Islet precursor cell (in vitro differentiated cells): Measurements from ENCODE around the gene NABP2.
A peak's percentile ranks its signal among the peaks of the same experiment; 100 is the strongest.
"Not testable (repeated sequence)": the region's sequence is repeated elsewhere in the genome, so short reads cannot be mapped to it uniquely, and the experiment has no call there.

ENCODE experiments used
- DNase-seq: peaks from one replicate; pipeline ENCODE4 v3.0.0-alpha.2; 2018

Gene NABP2

DNA sequence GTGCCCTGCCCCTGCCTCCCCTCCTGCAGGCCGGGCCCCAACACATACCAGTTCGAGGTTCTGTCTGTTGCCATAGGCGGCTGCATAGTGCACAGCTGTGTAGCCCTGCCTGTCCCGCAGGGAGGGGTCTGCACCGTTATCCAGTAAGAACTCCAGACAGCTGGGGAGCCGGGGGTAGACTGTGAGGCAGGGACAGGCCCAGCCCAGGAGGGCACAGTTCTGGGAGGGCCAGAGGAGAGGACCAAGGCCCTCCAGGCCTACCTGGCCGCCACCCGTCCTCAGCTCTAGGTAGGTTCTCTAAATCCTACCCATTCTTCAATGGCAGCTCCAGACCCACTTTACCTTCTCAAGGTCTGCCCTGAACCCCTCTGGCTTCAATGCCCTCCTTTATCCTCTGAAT, 24.6 kb downstream of the NABP2 start:
- DNase-seq, result no peak

DNA sequence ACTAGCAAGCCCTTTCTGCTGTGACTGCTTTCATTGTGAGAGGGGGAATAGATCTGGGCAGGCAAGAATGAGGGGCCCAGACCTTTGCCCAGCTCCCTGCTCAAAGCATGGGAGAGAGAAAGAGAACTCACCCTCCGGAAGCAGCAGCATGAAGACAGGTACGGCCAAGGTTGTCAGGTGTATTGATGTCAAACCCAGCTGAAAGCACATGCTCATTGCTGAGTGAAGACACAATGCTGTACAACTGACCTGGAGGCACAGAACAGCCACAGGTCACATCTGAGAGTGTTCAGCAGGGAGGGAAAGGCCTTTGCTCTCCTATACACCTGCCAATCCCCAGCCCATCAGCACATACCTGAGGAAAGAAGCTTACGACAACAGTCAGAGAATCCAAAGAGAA, 28.5 kb downstream of the NABP2 start:
- no peak for DNase-seq

DNA sequence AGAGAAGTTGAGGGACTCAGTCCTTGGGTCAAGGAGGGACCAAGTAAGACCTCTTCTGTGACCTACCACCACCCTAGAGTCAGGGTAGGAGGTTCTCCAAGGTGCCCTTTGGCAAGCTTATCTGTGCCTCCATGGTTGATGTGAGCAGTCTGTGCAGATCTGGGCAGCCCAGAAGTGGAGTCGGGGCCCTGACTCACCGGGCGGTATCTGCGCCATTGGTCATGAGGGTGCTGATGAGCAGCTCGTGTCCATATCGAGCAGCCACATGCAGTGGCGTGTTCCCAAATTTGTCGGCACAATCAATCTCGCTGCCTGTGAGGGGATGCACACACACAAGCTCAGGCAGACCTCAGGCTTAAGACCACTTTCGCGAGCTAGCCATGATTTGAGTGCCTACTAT, 28.9 kb downstream of the NABP2 start:
- DNase-seq, result no peak

DNA sequence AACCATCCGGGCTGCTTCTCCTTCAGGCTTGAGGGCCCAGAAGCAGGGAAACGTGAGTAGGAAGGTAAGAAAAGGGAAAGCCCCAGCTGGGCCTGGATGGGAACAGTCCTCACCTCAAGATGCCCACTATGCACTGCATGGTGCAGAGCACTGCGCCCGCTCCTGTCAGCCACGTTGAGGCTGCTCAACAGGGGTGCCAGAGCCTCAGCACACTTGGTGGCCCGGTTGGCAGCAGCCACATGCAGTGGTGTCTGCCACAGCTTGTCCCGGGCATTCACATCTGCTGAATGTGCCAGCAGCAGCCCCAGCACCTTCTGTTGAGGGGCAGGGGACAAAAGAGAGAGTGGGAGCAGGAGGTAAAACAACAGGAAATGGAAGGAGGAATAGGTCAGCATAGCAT, 31.5 kb downstream of the NABP2 start:
- no peak for DNase-seq

DNA sequence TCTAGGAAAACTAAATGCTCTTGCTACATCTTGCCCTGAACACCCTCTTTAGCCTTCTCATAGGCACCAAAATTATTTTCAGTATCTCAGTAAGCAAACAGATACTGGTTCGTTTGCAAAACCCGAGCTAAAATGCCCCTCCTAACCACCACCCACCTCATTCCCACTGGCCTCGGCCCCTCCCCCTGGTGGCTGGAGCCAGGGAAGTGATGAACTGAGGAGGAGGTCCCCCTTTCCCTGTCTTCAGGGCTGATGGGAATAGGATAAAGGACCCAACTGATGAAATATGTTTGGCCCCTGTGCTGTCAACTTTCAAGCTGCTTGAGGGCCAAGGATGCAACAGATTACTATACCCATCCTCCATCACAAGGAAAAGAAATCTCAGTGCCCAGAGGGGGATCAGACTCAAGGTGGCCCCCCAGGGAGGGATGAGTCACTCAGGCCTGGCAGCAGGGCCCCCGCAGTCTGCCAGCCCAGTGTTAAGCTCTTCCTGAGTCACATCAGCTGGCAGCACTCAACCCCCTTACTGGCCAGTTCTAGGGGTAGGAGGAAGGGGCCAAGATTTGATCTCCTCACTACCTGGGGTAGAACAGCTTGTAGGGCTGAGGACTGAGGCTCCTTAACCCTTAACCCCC, 32.3 kb downstream of the NABP2 start:
- DNase-seq, result no peak

DNA sequence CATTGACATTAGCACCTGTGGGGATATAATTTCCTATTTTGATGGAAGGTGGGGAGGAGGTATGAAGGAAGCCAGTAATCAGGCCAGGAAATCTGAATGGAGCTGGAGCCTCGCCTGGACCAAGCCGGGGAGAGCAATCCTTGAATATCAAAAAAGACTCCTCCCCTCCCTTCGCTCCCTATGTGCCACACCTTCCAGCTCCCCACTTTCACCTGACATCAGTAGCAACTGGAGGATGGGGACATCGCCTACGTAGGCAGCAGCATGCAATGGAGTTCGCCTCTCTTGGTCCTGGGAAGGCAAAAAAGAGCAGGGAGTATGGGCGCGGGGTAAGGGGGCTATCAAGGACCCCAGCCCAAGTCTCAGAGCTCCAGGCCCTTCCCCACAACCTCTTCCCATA, 32.9 kb downstream of the NABP2 start:
- DNase-seq, result no peak

DNA sequence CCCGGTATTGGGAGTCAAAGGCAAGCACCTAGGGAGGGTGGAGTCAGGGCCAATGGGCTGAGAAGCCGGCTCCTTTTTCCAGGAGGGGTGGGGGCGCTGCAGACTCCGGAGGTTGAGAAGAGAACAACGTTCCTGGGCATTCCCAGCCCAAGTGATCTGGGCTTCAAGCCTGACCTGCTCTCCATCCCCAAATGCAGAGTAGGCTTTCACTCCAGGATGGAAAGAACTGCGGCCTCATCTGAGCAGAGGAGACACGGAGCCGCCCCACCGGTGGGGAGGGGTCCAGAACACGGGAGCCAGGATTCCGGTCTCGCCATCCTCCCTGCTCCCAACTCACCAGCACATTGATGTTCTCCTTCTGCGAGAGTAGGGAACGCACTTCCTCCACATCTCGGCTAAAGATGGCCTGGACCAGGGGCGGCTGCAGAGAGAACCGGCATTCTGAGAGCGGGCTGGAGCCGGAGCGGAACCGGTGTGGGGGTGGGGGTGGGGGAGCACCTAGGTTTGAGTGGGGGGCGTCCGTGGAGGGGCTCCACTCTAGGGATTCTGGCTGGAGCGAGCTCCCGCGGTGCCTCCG, 33.4 kb downstream of the NABP2 start:
- DNase-seq, result peak; percentile 88

- DNase-seq, result peak; percentile 82
These were observed 34.1 kb downstream of the NABP2 start, which contains the start of gene ANKRD52 for GRCh38 chr12:56258068-56258819. ANKRD52 (minus strand) TSS chr12:56258384; CDS start chr12:56258269, 115 bp downstream.

- no peak for DNase-seq
These were observed 34.7 kb downstream of the NABP2 start for GRCh38 chr12:56258820-56259183.

DNA sequence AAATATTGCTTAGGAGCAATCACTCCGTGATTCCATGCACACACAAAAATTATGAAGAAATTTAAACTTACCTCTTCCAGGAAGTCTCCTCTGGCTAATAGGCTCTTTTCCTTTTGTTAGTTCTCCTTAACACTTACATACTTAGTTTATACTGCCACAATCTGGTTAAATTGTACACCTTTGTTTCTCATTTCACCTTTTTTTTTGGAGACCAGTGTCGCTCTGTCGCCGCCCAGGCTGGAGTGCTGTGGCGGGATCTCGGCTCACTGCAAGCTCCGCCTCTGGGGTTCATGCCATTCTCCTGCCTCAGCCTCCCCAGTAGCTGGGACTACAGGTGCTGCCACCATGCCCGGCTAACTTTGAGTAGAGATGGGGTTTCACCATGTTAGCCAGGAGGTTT, 36.2 kb downstream of the NABP2 start:
- DNase-seq, result no peak

DNA sequence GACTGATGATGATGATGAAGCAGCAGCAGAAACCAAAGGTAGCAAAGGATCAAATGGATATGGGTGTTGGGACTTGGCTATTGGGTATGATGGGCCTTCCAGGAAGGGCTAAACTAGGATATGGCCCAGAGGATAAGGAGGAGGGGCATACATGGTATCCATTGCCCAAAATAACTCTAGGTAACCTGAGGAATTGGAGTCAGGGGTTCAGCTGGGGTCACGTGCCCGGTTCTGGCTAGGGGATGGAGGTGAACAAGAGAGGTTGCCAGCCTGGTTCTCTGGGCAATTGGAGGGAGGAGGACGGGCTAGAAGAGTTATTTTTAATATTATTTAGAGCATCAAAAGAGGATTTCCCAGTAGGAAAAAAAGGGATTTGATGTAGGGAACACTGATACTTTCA, 36.8 kb downstream of the NABP2 start:
- no peak for DNase-seq

GRCh38 chr12:56261503-56262232, 37.5 kb downstream of the NABP2 start:
- peak; percentile 95 for DNase-seq

- not testable (repeated sequence) for DNase-seq
These were observed 38.8 kb downstream of the NABP2 start for GRCh38 chr12:56262955-56263354.

- not testable (repeated sequence) for DNase-seq
These were observed 42.0 kb downstream of the NABP2 start for GRCh38 chr12:56266068-56266692.

GRCh38 chr12:56266693-56267442, 42.7 kb downstream of the NABP2 start, which contains the start of gene COQ10A:
COQ10A (plus strand) TSS chr12:56266942; CDS start chr12:56267119, 177 bp downstream.
- DNase-seq, result peak; percentile 97

DNA sequence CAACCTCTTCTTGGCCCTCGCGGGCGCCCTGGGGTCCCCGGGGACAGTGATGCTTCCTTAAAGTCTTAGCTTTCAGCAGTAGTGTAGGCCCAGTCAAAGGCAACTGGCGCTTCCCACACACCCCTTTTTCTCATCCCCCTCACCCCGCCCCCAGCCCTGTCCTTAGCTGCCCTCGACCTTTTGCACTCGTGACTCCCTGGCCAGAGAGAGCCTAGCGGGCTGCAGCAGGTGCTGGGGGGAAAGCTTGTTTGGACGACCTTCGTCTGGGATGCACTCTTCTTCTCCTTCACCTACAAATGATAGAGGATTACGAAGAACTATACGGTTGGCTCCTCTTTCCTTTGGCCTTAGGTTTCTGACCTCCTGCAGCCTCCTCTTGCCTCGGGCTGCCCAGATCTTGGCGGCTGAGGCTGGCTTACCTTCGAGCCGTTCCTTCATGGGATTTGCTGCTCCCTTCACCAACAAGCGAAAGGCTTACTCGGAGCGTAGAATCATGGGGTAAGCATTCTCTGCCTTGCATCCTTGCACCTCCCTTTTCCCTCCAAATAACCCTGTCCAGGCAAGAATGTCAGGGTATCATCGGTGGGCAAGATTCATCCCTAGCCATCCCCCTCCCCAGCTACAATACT, 43.4 kb downstream of the NABP2 start:
- DNase-seq, result peak; percentile 64

- DNase-seq, result peak; percentile 70
These were observed 46.9 kb downstream of the NABP2 start for GRCh38 chr12:56271031-56271430.

DNA sequence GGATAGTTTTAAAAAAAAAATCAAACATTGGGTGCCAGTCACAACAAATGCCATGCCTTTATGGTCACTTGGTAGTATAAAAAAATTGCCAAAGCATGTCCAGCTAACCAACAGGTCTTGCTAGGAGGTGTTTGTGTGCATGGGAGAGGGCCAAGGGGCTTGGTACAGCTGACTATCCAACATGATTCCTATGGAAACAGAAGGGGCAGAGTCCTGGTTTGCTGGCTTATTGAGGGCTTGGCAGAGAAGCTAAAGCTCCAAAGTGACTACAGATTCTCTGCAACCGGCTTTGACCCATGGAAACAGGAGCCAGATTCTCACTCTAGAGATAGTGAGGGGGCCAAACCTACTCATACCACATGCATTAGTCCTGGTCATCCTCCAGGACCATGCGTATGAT, 48.3 kb downstream of the NABP2 start:
- DNase-seq, result not testable (repeated sequence)

DNA sequence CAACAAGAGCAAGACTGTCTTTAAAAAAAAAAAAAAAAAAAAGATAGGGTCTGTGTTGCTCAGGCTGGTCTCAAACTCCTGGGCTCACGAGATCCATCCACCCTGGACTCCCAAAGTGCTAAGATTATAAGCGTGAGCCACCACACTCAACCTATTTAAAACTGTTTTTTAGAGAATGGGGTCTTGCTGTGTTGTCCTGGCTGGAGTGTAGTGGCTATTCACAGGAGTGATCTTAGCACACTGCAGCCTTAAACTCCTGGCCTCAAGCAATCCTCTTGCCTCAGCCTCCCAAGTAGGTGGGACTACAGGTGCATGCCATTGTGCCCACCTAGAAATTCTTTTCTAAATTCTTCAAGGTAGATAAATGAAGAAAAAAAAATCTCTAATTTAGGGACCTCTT, 50.2 kb downstream of the NABP2 start:
- DNase-seq, result no peak

GRCh38 chr12:56278905-56279304, 54.8 kb downstream of the NABP2 start:
- no peak for DNase-seq
